Measurements from ENCODE around the gene DDX50.
"Not testable (repeated sequence)": the region's sequence is repeated elsewhere in the genome, so short reads cannot be mapped to it uniquely, and the experiment has no call there.

The DDX50 gene

GRCh38 chr10:68901105-68901927, at the start of gene DDX50:
TSS of gene DDX50 (plus strand) at chr10:68901315. CDS start at chr10:68901385, 70 bp downstream.
- peak; percentile 99 for DNase-seq (ENCODE audit: low read depth, low spot score)

GRCh38 chr10:68856352-68856751, 44.8 kb upstream of the DDX50 start:
- no peak for DNase-seq (ENCODE audit: low read depth, low spot score)

GRCh38 chr10:68857005-68857404, 44.1 kb upstream of the DDX50 start:
- no peak for DNase-seq (ENCODE audit: low read depth, low spot score)

GRCh38 chr10:68861253-68861652, 39.9 kb upstream of the DDX50 start:
- DNase-seq (ENCODE audit: low read depth, low spot score) = peak; percentile 30

GRCh38 chr10:68864611-68865010, 36.5 kb upstream of the DDX50 start:
- DNase-seq (ENCODE audit: low read depth, low spot score) = no peak

- DNase-seq (ENCODE audit: low read depth, low spot score) = not testable (repeated sequence)
Measured at GRCh38 chr10:68868173-68868572, 32.9 kb upstream of the DDX50 start.

GRCh38 chr10:68869623-68870022, 31.5 kb upstream of the DDX50 start:
- no peak for DNase-seq (ENCODE audit: low read depth, low spot score)

GRCh38 chr10:68870061-68870460, 31.1 kb upstream of the DDX50 start:
- DNase-seq (ENCODE audit: low read depth, low spot score) = no peak

GRCh38 chr10:68870545-68871104, 30.5 kb upstream of the DDX50 start:
- no peak for DNase-seq (ENCODE audit: low read depth, low spot score)

GRCh38 chr10:68871105-68871711, 29.9 kb upstream of the DDX50 start:
- peak; percentile 65 for DNase-seq (ENCODE audit: low read depth, low spot score)

GRCh38 chr10:68871731-68872342, 29.3 kb upstream of the DDX50 start:
- peak; percentile 27 for DNase-seq (ENCODE audit: low read depth, low spot score)

GRCh38 chr10:68876246-68877138, 24.6 kb upstream of the DDX50 start:
- peak; percentile 40 for DNase-seq (ENCODE audit: low read depth, low spot score)

- DNase-seq (ENCODE audit: low read depth, low spot score) = peak; percentile 50
Measured at GRCh38 chr10:68877482-68878110, 23.5 kb upstream of the DDX50 start.

GRCh38 chr10:68878496-68878895, 22.6 kb upstream of the DDX50 start:
- DNase-seq (ENCODE audit: low read depth, low spot score) = no peak

GRCh38 chr10:68879628-68880027, 21.5 kb upstream of the DDX50 start:
- no peak for DNase-seq (ENCODE audit: low read depth, low spot score)

GRCh38 chr10:68880181-68880580, 20.9 kb upstream of the DDX50 start:
- no peak for DNase-seq (ENCODE audit: low read depth, low spot score)

- no peak for DNase-seq (ENCODE audit: low read depth, low spot score)
Measured at GRCh38 chr10:68895041-68895440, 6.1 kb upstream of the DDX50 start.

GRCh38 chr10:68897336-68897741, 3.8 kb upstream of the DDX50 start:
- DNase-seq (ENCODE audit: low read depth, low spot score) = peak; percentile 75

GRCh38 chr10:68899186-68899745, 1.8 kb upstream of the DDX50 start:
- no peak for DNase-seq (ENCODE audit: low read depth, low spot score)

GRCh38 chr10:68900427-68901104, 549 bp upstream of the DDX50 start:
- DNase-seq (ENCODE audit: low read depth, low spot score) = no peak
